Upper lobe of left lung (tissue), 4 donors: ENCODE data around the gene CCR5AS.

Source experiments
- EP300 ChIP-seq, 4 donors: sonication (generic); formaldehyde crosslinking; IDR thresholded peaks; one replicate each; pipeline ENCODE4 v1.5.1; 2017; ENCODE audit warnings: antibody characterized with exemption in 4 of 4, control low read depth in 2 of 4
- POLR2A ChIP-seq, 4 donors: fragments of 450-650 bp; IDR thresholded peaks; one replicate each; pipeline ENCODE4 v1.5.1; 2016 to 2017; ENCODE audit warnings: antibody characterized with exemption in 4 of 4, mild to moderate bottlenecking in 2 of 4
- POLR2AphosphoS5 ChIP-seq, 2 donors: sonication (generic); formaldehyde crosslinking; IDR thresholded peaks; one replicate each; pipeline ENCODE4 v1.5.1; 2017; ENCODE audit warnings: antibody characterized with exemption in 2 of 2
- TF ChIP-seq, protein P1 (sequence below), 6 experiments: fragments of 450-650 bp in 4 of 6; fragments of 200-600 bp in 2 of 6; sonication (generic) in 2 of 6; IDR thresholded peaks; one replicate each; pipeline ENCODE4 v1.5.1; 2016 to 2019; ENCODE audit warnings: antibody characterized with exemption in 6 of 6

DNA sequence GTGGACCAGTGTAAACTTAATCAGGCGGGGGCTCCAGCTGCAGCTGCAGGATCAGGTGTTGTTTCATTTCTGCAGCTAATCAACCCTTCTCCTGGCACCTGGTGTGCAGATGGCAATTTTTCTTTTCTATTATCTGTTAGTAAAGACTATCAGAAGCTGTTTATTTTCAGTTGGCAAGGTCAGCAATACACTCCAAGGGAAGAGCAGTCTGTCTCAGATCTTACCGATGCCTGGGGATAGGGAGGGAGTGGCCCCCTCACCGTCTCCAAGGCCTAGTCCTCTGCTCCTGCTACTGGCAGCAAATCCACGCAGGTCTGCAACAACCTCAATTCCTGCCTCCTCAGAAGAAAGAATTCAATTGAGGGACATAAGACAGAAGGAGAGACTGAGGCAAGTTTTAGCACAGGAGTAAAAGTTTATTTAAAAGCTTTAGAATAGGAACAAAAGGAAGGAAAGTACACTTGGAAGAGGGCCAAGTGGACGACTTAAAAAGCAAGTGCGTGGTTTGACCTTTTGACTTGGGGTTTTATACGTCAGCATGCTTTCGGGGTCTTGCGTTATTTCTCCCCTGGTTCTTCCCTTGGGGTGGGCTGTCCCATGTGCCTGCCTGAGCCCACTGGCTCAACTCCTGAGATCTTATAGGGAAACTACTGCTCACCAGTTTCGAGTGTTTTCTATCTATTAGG lies 9.4 kb upstream of the CCR5AS start:
- TF ChIP-seq POLR2A (IDR thresholded peaks at IDR 0.05) (no peak), EP300 (IDR thresholded peaks at IDR 0.05) (no peak), POLR2AphosphoS5 (IDR thresholded peaks at IDR 0.05) (no peak)
- TF ChIP-seq, protein P1, sequence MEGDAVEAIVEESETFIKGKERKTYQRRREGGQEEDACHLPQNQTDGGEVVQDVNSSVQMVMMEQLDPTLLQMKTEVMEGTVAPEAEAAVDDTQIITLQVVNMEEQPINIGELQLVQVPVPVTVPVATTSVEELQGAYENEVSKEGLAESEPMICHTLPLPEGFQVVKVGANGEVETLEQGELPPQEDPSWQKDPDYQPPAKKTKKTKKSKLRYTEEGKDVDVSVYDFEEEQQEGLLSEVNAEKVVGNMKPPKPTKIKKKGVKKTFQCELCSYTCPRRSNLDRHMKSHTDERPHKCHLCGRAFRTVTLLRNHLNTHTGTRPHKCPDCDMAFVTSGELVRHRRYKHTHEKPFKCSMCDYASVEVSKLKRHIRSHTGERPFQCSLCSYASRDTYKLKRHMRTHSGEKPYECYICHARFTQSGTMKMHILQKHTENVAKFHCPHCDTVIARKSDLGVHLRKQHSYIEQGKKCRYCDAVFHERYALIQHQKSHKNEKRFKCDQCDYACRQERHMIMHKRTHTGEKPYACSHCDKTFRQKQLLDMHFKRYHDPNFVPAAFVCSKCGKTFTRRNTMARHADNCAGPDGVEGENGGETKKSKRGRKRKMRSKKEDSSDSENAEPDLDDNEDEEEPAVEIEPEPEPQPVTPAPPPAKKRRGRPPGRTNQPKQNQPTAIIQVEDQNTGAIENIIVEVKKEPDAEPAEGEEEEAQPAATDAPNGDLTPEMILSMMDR (IDR thresholded peaks at IDR 0.05) = no peak
